SK-N-SH (cell line): ENCODE results near the gene AKT1. TPM values are rescaled to one million over a fixed set of nuclear protein-coding genes. Genes with fewer than 3 reads are reported as not detected.

Experiments used
- CTCF ChIA-PET: fragments of 300-600, 350-600 bp; formaldehyde crosslinking; extraction: SDS; loops from one replicate; lab custom pipeline; 2021; lab: Yijun Ruan, JAX
- POLR2A ChIA-PET: fragments of 350-600 bp; sonication (Branson Sonifier 250); formaldehyde crosslinking; extraction: SDS; loops from one replicate; lab custom pipeline; 2020; ENCODE audit warnings: antibody characterized with exemption, inconsistent platforms; lab: Yijun Ruan, JAX
- DNase-seq: peaks from one replicate; pipeline ENCODE4 v3.0.0; 2012
- H2AFZ ChIP-seq: fragments of 200-600 bp; sonication (generic); 2 replicates; pipeline ENCODE4 v1.8.1; 2016; ENCODE audit warnings: antibody characterized with exemption, mild to moderate bottlenecking, low read depth
- H3F3A ChIP-seq: fragments of 200-600 bp; sonication (generic); replicated peaks from 2 replicates; pipeline ENCODE3; 2016; ENCODE audit warnings: antibody characterized with exemption, mild to moderate bottlenecking; ENCODE audit not compliant: insufficient read depth
- H3K27ac ChIP-seq, 2 experiments: fragments of 200-500 bp in 1 of 2; fragments of 200-600 bp in 1 of 2; sonication (Bioruptor generic) in 1 of 2; sonication (generic), shearing (Covaris generic) in 1 of 2; 2 replicates each; pipeline versions ENCODE4 v1.5.1 to v1.6.1; 2014 to 2016; ENCODE audit warnings: low read depth in 2 of 2, inconsistent platforms in 1 of 2, low read length in 1 of 2, mild to moderate bottlenecking in 1 of 2, mixed read lengths in 1 of 2
- H3K27me3 ChIP-seq: fragments of 200-600 bp; sonication (generic), shearing (Covaris generic); 2 replicates; pipeline ENCODE4 v1.6.1; 2016; ENCODE audit warnings: mixed run types; ENCODE audit not compliant: insufficient read depth
- H3K36me3 ChIP-seq, 2 experiments: fragments of 200-500 bp in 1 of 2; fragments of 200-600 bp in 1 of 2; sonication (Bioruptor generic) in 1 of 2; sonication (generic) in 1 of 2; replicated peaks in 1 of 2; 2 replicates each; pipeline versions ENCODE3 to v1.5.1; 2014 to 2016; ENCODE audit warnings: low read length in 1 of 2, mild to moderate bottlenecking in 1 of 2; ENCODE audit not compliant: insufficient read depth in 2 of 2, control insufficient read depth in 1 of 2
- H3K4me1 ChIP-seq, 2 experiments: fragments of 200-500 bp in 1 of 2; fragments of 200-600 bp in 1 of 2; sonication (Bioruptor generic) in 1 of 2; sonication (generic), shearing (Covaris generic) in 1 of 2; 2 replicates each; pipeline versions ENCODE4 v1.5.1 to v1.6.1; 2014 to 2016; ENCODE audit warnings: low read depth in 1 of 2, low read length in 1 of 2, mixed run types in 1 of 2; ENCODE audit not compliant: insufficient read depth in 2 of 2, control insufficient read depth in 1 of 2
- H3K4me2 ChIP-seq: fragments of 200-600 bp; sonication (generic), shearing (Covaris generic); 2 replicates; pipeline ENCODE4 v1.6.1; 2017; ENCODE audit warnings: mixed run types
- H3K4me3 ChIP-seq, 2 experiments: fragments of 200-500 bp in 1 of 2; fragments of 200-600 bp in 1 of 2; sonication (Bioruptor generic) in 1 of 2; sonication (generic), shearing (Covaris generic) in 1 of 2; 2 replicates each; pipeline versions ENCODE4 v1.5.1 to v1.8.1; 2014 to 2016; ENCODE audit warnings: low read depth in 2 of 2, inconsistent platforms in 1 of 2, low read length in 1 of 2, mild to moderate bottlenecking in 1 of 2, mixed read lengths in 1 of 2, moderate library complexity in 1 of 2
- H3K79me2 ChIP-seq: fragments of 200-600 bp; sonication (generic); 2 replicates; pipeline ENCODE4 v1.8.1; 2017; ENCODE audit warnings: mild to moderate bottlenecking; ENCODE audit not compliant: insufficient read depth
- H3K9ac ChIP-seq: fragments of 200-600 bp; sonication (generic); 2 replicates; pipeline ENCODE4 v1.6.1; 2017; ENCODE audit warnings: mixed run types
- H3K9me2 ChIP-seq: fragments of 200-600 bp; sonication (generic); 2 replicates; pipeline ENCODE4 v1.6.1; 2017; ENCODE audit warnings: mixed run types
- H3K9me3 ChIP-seq: fragments of 200-600 bp; sonication (generic); 2 replicates; pipeline ENCODE4 v1.6.1; 2017; ENCODE audit warnings: mixed run types, mild to moderate bottlenecking, moderate library complexity
- H4K20me1 ChIP-seq: fragments of 200-600 bp; sonication (generic); 2 replicates; pipeline ENCODE4 v1.6.1; 2017; ENCODE audit warnings: mild to moderate bottlenecking, mixed run types; ENCODE audit not compliant: insufficient read depth
- JUND ChIP-seq: IDR thresholded peaks from 2 replicates; pipeline ENCODE4 v1.4.0; 2012
- MXI1 ChIP-seq: IDR thresholded peaks from 2 replicates; pipeline ENCODE4 v1.6.1; 2012; ENCODE audit warnings: mild to moderate bottlenecking, low read depth, low read length, improper control_type of control experiment
- NRF1 ChIP-seq: IDR thresholded peaks from 2 replicates; pipeline ENCODE4 v1.6.1; 2012; ENCODE audit warnings: low read depth, mild to moderate bottlenecking, low read length
- REST ChIP-seq: IDR thresholded peaks from 2 replicates; pipeline ENCODE4 v1.6.1; 2012; ENCODE audit warnings: mild to moderate bottlenecking, low read depth, low read length, moderate library complexity
- SIN3A ChIP-seq: IDR thresholded peaks from 2 replicates; pipeline ENCODE4 v1.6.1; 2012; ENCODE audit warnings: low read depth, mild to moderate bottlenecking, low read length, moderate library complexity, borderline replicate concordance
- TAF1 ChIP-seq: IDR thresholded peaks from 2 replicates; pipeline ENCODE4 v1.6.1; 2012; ENCODE audit warnings: low read depth, mild to moderate bottlenecking, low read length, moderate library complexity, borderline replicate concordance
- ZBTB33 ChIP-seq: IDR thresholded peaks from 2 replicates; pipeline ENCODE4 v1.4.0; 2012; ENCODE audit warnings: low read depth, borderline replicate concordance
- WGBS: methylation state at CpG from one replicate; pipeline ENCODE4 v1.1.6; 2017; ENCODE audit warnings: low lambda C conversion rate; 5-methylcytosine and 5-hydroxymethylcytosine counted together
- polyA plus RNA-seq, 3 experiments: library from polyadenylated mRNA; depleted of rRNA; stranded (reverse); fragments of >200 nt; gene quantifications; 2 replicates each; pipeline ENCODE4 v1.2.3, GENCODE V29; 2012
- TF ChIP-seq, protein P1 (sequence below): fragments of 200-600 bp; sonication (generic); IDR thresholded peaks from 2 replicates; pipeline ENCODE4 v1.6.1; 2017; ENCODE audit warnings: antibody characterized with exemption, mild to moderate bottlenecking, moderate library complexity

Gene AKT1
- polyA plus RNA-seq, 1 of the 3 experiments (the other 2 are of a cell fraction) = 198 TPM

DNA sequence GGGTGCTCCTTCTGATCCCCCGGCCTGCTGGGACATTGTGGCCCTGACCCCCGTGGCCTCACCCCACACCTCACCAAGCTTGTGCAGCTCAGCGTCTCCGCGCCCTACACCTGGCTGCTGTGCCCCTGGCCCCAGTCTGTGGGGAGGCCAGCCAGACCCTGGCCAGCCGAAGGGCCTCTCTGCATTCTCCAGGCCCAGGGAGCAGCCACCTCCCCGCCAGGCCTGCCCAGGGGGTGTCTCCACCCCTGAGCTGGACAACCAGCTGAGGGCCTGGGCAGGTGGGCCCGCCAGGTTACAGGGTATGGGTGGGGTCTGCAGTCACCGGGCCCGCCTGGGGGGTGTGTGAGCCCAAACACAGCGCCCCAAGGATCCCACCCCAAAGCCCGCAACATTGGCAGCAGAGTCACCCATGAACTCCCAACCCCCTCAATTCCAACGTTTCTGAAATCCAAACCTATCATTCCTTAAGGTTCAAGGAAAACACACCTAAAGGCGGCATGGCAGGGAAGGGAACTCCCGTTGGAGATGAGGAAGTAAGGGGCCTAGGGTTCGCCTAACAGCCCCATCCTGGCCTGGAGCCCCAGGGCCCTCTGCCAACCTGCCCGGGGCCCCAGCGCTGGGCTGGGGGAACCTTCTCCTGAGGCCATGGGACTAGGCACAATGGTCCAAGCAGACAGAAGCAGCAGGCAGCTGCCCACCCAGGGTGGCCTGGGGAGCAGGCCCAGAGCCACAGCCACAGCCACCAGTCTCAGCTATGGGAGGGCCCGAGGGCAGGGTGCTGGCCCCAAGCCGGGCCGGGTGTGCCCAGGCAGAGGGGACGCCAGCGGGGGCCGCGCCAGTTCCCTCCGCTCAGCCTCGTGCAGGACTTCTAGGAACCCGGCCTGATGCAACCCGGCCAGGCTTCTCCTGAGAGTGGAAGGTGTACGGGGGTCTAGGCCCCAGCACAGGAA is 8.5 kb downstream of the AKT1 start (continued):
- TF ChIP-seq, protein P1, sequence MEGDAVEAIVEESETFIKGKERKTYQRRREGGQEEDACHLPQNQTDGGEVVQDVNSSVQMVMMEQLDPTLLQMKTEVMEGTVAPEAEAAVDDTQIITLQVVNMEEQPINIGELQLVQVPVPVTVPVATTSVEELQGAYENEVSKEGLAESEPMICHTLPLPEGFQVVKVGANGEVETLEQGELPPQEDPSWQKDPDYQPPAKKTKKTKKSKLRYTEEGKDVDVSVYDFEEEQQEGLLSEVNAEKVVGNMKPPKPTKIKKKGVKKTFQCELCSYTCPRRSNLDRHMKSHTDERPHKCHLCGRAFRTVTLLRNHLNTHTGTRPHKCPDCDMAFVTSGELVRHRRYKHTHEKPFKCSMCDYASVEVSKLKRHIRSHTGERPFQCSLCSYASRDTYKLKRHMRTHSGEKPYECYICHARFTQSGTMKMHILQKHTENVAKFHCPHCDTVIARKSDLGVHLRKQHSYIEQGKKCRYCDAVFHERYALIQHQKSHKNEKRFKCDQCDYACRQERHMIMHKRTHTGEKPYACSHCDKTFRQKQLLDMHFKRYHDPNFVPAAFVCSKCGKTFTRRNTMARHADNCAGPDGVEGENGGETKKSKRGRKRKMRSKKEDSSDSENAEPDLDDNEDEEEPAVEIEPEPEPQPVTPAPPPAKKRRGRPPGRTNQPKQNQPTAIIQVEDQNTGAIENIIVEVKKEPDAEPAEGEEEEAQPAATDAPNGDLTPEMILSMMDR = no peak
- TF ChIP-seq ZBTB33 = no peak
- TF ChIP-seq NRF1 = no peak
- no peak for TF ChIP-seq TAF1

DNA sequence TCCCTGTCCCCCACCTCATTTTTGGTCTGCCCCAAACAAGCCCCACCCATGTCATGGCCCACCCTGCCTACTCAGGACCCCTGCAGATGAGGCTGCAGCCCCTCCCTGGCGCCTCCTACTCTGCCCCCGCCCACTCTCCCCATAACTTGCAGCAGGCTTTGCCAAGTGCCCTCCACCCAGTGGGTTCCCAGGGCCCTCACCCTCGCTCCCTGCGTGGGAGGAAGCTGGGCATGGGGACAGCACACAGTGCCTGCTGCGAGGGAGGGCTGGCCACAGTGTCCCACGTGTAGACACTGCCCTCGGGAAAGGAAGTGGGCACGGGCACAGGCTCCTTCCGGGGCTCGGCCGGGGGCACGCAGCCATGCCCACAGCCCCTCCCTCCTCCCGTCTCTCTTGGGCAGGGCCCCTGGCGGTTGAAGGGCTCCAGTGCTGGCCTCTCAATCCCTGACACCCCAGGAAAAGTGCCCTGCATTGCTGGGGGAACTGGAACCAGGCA is 9.4 kb downstream of the AKT1 start:
- POLR2A ChIA-PET = no interaction called here
- 95% methylated on average over 8 of the region's 14 CpGs for WGBS
- no peak overlapping the region for H3K4me2 ChIP-seq

More for the DNA sequence above, 9.4 kb downstream of the AKT1 start:
- H3K4me1 ChIP-seq = no peaks in the 10 kb centered on the region; a peak in 1 of 4 replicates
- CTCF ChIA-PET = interaction anchor here (1.5 kb wide), 1 partner anchor 41 kb away, joined by 4 read pairs; no protein-coding TSS in a partner anchor
- H3F3A ChIP-seq = no peaks in the 10 kb centered on the region
- no peaks in the 10 kb centered on the region for H3K27me3 ChIP-seq
- peaks cover 70% of the 10 kb centered on the region for H4K20me1 ChIP-seq
- H3K79me2 ChIP-seq = peaks cover 63% of the 10 kb centered on the region
- no peak overlapping the region; a peak in 1 of 4 replicates for H3K27ac ChIP-seq
- no peaks in the 10 kb centered on the region for H3K9me3 ChIP-seq
- no peaks in the 10 kb centered on the region for H3K9me2 ChIP-seq
- no peak overlapping the region for H2AFZ ChIP-seq
- peaks cover 0 to 36% of the 10 kb centered on the region in 2 experiments for H3K36me3 ChIP-seq
- H3K4me3 ChIP-seq = no peak overlapping the region
- H3K9ac ChIP-seq = no peak overlapping the region
- TF ChIP-seq SIN3A (no peak), REST (no peak), ZBTB33 (no peak), JUND (no peak), MXI1 (no peak)
- DNase-seq = no peak
